ENCODE results near the gene DSTN.

DNA sequence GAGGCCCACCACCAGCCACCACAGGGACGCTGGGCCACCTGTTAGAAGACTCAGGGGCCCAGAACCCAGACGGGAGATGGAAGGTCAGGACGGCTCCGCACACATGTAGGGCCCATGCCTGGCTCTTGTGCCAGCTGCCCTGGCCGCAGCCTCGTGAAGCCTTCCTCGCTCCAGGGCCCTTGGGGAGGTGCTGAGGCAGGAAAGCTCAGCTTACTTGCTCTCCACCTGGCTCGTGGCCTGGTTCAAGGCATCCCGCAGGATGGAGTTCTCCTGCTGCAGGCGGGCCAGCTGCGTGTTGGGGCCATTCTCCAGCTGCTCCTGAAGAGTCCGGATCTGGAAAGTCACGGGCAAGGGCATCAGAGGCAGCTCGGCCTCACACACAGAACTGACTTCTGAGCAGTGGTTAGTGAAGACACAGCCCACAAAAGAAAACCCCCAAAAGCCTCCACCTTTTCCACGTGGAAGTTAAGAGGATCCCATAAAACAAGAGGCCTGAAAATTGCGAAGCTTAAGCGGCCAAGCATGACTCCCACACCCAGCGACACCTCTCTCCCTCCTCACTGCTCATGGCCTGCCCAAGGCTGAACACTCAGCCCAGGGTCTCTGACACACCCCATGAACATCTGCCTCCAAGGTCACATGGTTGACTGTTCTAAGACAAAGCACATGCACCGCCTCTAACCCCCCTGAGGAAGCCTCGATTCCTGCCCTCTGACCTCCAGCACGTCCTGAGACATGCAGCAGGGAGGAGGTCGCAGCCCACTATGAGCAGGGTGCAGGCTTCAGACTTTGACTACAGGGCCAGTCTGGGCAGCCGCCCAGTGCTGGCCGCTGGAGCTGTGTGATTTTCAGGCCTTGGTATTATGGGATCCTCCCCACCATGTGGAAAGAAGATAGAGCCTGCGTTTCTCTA lies 65.7 kb downstream of the DSTN start:
- TF ChIP-seq, protein P1, sequence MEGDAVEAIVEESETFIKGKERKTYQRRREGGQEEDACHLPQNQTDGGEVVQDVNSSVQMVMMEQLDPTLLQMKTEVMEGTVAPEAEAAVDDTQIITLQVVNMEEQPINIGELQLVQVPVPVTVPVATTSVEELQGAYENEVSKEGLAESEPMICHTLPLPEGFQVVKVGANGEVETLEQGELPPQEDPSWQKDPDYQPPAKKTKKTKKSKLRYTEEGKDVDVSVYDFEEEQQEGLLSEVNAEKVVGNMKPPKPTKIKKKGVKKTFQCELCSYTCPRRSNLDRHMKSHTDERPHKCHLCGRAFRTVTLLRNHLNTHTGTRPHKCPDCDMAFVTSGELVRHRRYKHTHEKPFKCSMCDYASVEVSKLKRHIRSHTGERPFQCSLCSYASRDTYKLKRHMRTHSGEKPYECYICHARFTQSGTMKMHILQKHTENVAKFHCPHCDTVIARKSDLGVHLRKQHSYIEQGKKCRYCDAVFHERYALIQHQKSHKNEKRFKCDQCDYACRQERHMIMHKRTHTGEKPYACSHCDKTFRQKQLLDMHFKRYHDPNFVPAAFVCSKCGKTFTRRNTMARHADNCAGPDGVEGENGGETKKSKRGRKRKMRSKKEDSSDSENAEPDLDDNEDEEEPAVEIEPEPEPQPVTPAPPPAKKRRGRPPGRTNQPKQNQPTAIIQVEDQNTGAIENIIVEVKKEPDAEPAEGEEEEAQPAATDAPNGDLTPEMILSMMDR (IDR thresholded peaks at IDR 0.05) = no peak
- TF ChIP-seq POLR2A (IDR thresholded peaks at IDR 0.05) = no peak

All from Peyer's patch (tissue), 4 donors.